K562 treated with DMSO at 1 percent for 12 hours (cell line): ENCODE results near the gene NFYC. TPM values are rescaled to one million over a fixed set of nuclear protein-coding genes. Genes with fewer than 3 reads are reported as not detected.

Experiments used
- total RNA-seq: library from RNA; unstranded; fragments of 300-600 nt; gene quantifications from 2 replicates; pipeline ENCODE4 v1.2.3, GENCODE V29; 2022; ENCODE audit not compliant: insufficient read depth

Gene NFYC
- total RNA-seq, result 50.2 and 103 TPM in 2 replicates

DNA sequence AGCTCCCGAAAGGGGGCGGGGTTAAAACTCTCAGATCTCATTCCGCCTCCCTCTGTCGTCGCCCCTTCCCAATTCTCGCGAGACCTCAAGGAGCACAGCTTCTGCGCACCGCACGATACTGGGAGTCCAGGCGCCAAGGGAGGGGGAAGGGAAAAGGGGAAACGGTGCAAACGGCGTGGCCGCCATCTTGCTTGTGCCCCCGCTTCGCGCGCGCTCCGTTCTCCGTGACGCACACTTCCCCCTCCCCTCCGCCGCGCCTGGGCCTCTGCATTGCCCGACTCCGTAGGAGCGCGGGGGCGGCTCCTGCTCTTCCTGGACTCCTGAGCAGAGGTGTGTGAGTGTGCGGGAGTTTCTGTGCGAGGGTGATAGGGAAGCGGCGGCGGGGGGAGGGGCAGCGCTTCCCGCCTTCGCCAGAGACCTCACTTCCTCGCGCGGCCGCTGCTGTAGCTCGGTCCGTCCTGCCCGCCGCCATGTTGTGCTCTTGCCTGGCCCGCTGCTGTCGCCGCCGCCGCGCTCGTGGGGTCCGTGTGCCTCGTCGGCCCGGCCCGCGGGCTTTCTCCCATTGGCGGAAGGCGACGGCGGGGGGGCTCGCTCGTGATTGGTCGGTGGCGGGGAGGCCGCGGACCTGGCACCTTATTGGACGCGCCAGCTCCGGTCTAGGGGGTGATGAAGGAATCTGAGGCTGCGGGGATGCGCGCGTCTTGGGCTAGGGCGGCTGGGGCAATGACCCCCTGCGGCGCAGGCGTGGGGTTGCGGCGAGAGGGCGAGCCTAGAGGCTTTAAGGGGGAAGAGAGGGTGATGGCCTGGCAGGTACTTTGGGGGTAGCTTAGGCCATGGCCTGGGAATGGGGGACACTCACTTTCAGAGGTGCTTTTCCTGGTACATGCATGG lies at the start of gene NFYC:
TSS of gene NFYC (plus strand) at position 167 of the 891 bp plus-strand sequence. CDS start 47,140 bp downstream, outside the sequence.

DNA sequence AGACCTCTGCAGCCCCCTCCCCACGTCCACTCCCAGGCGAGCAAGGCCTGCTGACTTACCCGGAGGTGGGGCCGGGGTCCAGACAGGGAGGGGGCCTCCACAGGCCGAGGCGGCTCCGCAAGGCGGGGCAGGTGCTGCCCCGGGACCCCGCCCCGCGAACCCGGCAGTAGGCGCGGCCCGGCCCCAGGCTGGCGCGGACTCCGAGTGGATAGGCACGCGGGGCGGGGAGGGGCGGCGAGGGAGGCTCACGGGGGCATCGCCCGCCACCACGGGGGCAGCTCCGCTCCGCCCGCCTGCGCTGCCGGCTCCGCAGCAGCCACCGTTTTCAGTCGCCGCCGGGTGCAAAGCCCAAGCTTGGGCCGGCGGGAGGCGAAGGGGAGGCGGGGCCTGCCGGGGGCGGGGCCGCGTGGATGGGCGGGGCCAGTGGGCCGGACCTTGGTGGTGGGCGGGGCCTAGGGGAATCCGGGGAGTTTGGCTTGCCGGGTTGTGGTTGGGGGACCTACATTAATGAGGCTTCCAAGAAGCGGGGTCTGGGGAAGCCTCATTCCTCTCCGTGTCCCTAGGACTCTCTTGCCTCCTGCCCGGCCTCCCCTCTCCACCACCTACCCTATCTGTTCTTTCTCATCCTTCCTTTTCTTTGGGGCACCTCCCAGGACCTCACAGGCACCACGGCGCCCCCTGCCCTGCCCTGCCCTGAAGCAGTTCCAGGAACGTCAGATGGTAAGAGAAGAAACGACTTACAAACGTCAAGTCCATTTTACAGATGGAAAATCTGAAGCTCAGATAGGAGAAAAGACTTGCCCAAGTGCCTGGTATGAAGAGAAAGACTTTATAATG lies 26.0 kb upstream of the NFYC start, which contains the start of gene RIMS3:
TSS of gene RIMS3 (minus strand) at position 348 of the 837 bp plus-strand sequence. CDS start 23,757 bp downstream, outside the sequence.

DNA sequence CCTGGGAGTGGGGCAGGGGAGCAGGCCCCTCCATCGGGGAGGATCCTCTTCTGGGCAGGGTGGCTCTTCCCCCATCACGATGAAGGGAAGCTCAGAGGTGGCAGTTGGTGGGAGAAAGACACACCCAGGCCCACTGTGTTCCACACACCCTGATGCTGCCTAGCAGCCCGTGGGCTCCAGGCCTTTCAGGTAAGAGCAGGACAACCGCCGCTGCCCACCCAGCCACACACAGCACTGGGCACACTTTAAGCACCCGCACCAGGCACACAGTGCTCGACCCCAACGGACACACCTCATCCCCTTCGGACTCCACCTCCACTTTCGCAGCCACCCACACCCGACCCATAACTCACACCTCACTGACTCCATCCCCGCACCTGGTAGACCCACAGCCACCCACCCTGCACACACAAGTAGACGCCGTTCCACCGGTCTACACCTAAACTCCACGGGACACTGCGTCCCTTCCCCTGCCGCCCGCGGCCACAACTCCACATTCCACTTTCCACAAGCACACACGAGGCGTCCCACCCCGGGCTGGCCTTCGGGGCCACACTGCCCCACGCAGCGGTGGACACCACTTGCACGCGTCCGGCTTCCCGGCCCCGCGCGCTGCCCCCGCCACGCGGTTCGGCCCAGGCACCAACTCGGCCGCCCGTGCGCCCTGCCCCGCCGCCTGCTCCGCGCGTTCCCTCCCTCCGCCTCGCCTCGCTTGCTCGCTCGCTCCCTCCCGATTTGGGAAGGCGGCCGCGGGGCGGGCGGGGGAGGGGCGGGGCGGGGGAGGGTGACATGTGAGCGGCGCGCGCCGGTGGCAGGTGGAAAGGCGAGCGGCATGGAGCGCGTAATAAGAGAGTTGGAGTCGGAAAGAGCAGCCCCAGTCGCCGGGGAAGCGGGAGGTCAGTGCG lies 91.7 kb downstream of the NFYC start, which contains the start of gene KCNQ4:
TSS of gene KCNQ4 (plus strand) at position 787 of the 905 bp plus-strand sequence. CDS start 307 bp downstream, outside the sequence.

Other genes with a start within 250 kb of the NFYC start
- gene ZFP69B, start 241.2 kb upstream of the NFYC start, total RNA-seq, result 1.2 and 7.6 TPM in 2 replicates
- gene ZFP69, start 214.4 kb upstream of the NFYC start, total RNA-seq, result 2.0 and 5.3 TPM in 2 replicates
- 1.5 and 3.1 TPM in 2 replicates for gene EXO5, start 182.9 kb upstream of the NFYC start, total RNA-seq
- gene ZNF684, start 160.1 kb upstream of the NFYC start, total RNA-seq, result 5.1 and 5.4 TPM in 2 replicates
- 0.74 and 2.1 TPM in 2 replicates for gene RIMS3, start 26.0 kb upstream of the NFYC start, total RNA-seq
- gene KCNQ4, start 92.1 kb downstream of the NFYC start, total RNA-seq, result 1.7 and 3.8 TPM in 2 replicates
- 25.9 and 30.4 TPM in 2 replicates for gene CITED4, start 170.7 kb downstream of the NFYC start, total RNA-seq